Breast epithelium (tissue), 4 donors: Measurements from ENCODE around the gene PDE4D. TPM values are rescaled to one million over a fixed set of nuclear protein-coding genes. Genes with fewer than 3 reads are reported as not detected.

Experiments used
- DNase-seq, 2 donors: peaks; one replicate each; pipeline ENCODE4 v3.0.0-alpha.2; 2019; ENCODE audit warnings: low spot score in 2 of 2
- H3K27ac ChIP-seq, 2 donors: fragments of 200-600 bp; sonication (generic) in 1 of 2; one replicate each; pipeline ENCODE4 v1.5.1; 2016 to 2019; ENCODE audit warnings: mild to moderate bottlenecking in 1 of 2
- H3K27me3 ChIP-seq, 2 donors: fragments of 200-600 bp; sonication (generic) in 1 of 2; one replicate each; pipeline versions ENCODE4 v1.5.1 to v1.6.0; 2017 to 2019; ENCODE audit warnings: control low read depth in 1 of 2, mild to moderate bottlenecking in 1 of 2
- H3K36me3 ChIP-seq: fragments of 200-600 bp; one replicate; pipeline ENCODE4 v1.5.1; 2019
- H3K4me1 ChIP-seq, 2 donors: fragments of 200-600 bp; sonication (generic); one replicate each; pipeline ENCODE4 v1.5.1; 2016 to 2019; ENCODE audit warnings: control low read depth in 1 of 2
- H3K4me3 ChIP-seq, 3 donors: fragments of 200-600 bp; sonication (generic); 1 replicate in 2 of 3; 2 replicates in 1 of 3; pipeline ENCODE4 v1.5.1; 2016 to 2019; ENCODE audit warnings: mild to moderate bottlenecking in 3 of 3, moderate library complexity in 2 of 3
- H3K9me3 ChIP-seq, 2 donors: fragments of 200-600 bp; sonication (generic) in 1 of 2; one replicate each; pipeline ENCODE4 v1.5.1; 2016 to 2019; ENCODE audit warnings: control low read depth in 1 of 2
- POLR2A ChIP-seq: fragments of 450-650 bp; IDR thresholded peaks from one replicate; pipeline ENCODE4 v1.6.1; 2016; ENCODE audit warnings: antibody characterized with exemption, mild to moderate bottlenecking, moderate library complexity
- POLR2AphosphoS5 ChIP-seq, 3 donors: sonication (generic); formaldehyde crosslinking; IDR thresholded peaks; one replicate each; pipeline ENCODE4 v1.6.1; 2017; ENCODE audit warnings: antibody characterized with exemption in 3 of 3
- intact Hi-C: fragments of 100-400 bp; cut with DNase I; formaldehyde crosslinking; loops from one replicate; pipeline ENCODE4 v1.15.1; 2023; ENCODE audit warnings: low total_unique reads
- total RNA-seq, 3 donors: library from RNA; depleted of rRNA; stranded (reverse); fragments of >200 nt; gene quantifications; one replicate each; pipeline ENCODE4 v1.1.0, GENCODE V29; 2016
- TF ChIP-seq, protein P1 (sequence below), 3 donors: fragments of 450-650 bp; IDR thresholded peaks; one replicate each; pipeline ENCODE4 v1.5.1; 2016 to 2017; ENCODE audit warnings: antibody characterized with exemption in 3 of 3, mild to moderate bottlenecking in 3 of 3, moderate library complexity in 3 of 3

The PDE4D gene
- total RNA-seq, 3 donors from 2014 or later, result 14.4 to 37.4 (median 28.2) TPM

- Histone ChIP-seq H3K4me1 (no peaks in the 10 kb centered on the region), H3K4me3 (no peak overlapping the region), H3K27me3 (no peaks in the 10 kb centered on the region), H3K36me3 (no peaks in the 10 kb centered on the region), H3K9me3 (no peaks in the 10 kb centered on the region), H3K27ac (no peak overlapping the region)
- DNase-seq, result no peak
- TF ChIP-seq POLR2AphosphoS5 (IDR thresholded peaks at IDR 0.05), result no peak
- TF ChIP-seq POLR2A, result no peak
- TF ChIP-seq, protein P1, sequence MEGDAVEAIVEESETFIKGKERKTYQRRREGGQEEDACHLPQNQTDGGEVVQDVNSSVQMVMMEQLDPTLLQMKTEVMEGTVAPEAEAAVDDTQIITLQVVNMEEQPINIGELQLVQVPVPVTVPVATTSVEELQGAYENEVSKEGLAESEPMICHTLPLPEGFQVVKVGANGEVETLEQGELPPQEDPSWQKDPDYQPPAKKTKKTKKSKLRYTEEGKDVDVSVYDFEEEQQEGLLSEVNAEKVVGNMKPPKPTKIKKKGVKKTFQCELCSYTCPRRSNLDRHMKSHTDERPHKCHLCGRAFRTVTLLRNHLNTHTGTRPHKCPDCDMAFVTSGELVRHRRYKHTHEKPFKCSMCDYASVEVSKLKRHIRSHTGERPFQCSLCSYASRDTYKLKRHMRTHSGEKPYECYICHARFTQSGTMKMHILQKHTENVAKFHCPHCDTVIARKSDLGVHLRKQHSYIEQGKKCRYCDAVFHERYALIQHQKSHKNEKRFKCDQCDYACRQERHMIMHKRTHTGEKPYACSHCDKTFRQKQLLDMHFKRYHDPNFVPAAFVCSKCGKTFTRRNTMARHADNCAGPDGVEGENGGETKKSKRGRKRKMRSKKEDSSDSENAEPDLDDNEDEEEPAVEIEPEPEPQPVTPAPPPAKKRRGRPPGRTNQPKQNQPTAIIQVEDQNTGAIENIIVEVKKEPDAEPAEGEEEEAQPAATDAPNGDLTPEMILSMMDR (IDR thresholded peaks at IDR 0.05), result no peak
- intact Hi-C loops, result no loop called here
These were observed 635.8 kb downstream of the PDE4D start for GRCh38 chr5:59257488-59258400.

DNA sequence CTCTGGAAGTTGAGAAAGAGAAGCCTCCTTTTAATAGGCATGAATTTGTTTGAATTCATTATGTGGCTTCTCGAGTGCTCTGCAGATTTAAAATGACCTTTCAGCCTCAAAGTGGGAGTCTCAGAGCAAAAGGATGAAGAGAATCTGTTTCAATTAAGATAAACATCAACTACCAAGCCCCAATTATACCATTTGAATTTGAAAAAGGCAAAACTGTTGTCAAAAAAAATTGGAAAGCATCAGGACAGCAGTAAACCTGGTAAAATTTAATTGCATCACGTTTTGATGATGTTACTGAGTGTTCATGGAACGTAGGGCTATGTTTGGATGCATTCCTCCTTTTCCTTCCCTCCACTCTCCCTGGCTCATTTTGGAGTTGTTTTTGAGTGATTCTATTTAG, 637.2 kb downstream of the PDE4D start:
- H3K4me1 ChIP-seq, result no peaks in the 10 kb centered on the region
- intact Hi-C loops, result no loop called here

DNA sequence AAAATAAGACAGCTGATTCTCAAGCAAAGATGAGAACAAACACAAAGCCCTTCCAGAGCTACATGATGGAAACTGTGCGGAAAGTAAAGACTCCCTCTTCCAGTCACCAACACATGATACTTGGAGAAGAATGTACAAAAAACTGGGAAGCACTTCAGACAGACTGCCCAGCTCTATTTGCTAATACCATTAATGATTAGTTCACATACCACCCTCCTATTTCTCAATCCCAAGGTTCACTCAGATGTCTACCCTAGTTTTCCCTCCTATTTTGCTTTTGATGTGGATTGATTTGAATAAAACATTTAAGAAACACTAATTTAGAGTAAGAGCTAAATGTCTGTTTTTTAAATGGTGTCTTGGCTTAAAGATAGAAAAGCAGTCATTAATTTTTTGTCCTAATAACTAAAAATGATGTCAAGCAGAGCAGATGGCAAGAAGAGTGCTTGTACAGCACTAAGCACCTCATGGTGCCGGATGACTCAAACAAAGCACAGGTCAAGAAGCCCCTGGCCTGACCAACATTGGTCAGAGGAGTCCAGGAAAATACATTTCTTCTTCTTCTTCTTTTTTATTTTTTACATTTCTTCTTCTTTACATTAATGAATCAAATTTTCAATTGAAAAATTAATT, 639.4 kb downstream of the PDE4D start:
- Histone ChIP-seq H3K27me3 (no peaks in the 10 kb centered on the region), H3K9me3 (no peaks in the 10 kb centered on the region), H3K4me1 (no peaks in the 10 kb centered on the region), H3K36me3 (no peaks in the 10 kb centered on the region), H3K27ac (no peak overlapping the region), H3K4me3 (no peak overlapping the region)
- intact Hi-C loops, result no loop called here
- TF ChIP-seq POLR2AphosphoS5 (IDR thresholded peaks at IDR 0.05) (no peak), POLR2A (no peak)
- TF ChIP-seq, protein P1 (IDR thresholded peaks at IDR 0.05), result no peak
- no peak for DNase-seq

More for the DNA sequence above, 637.2 kb downstream of the PDE4D start:
- Histone ChIP-seq H3K36me3 (no peaks in the 10 kb centered on the region), H3K9me3 (no peaks in the 10 kb centered on the region), H3K4me3 (no peak overlapping the region), H3K27ac (no peak overlapping the region), H3K27me3 (no peaks in the 10 kb centered on the region)
- DNase-seq, result no peak
- TF ChIP-seq POLR2A (no peak), POLR2AphosphoS5 (IDR thresholded peaks at IDR 0.05) (no peak)
- TF ChIP-seq, protein P1 (IDR thresholded peaks at IDR 0.05), result no peak

GRCh38 chr5:59253625-59254024, 639.9 kb downstream of the PDE4D start:
- Histone ChIP-seq H3K36me3 (no peaks in the 10 kb centered on the region), H3K9me3 (no peaks in the 10 kb centered on the region), H3K4me1 (no peaks in the 10 kb centered on the region), H3K4me3 (no peak overlapping the region), H3K27ac (no peak overlapping the region), H3K27me3 (no peaks in the 10 kb centered on the region)
- intact Hi-C loops, result no loop called here
- DNase-seq, result no peak
- TF ChIP-seq, protein P1 (IDR thresholded peaks at IDR 0.05), result no peak
- TF ChIP-seq POLR2AphosphoS5 (IDR thresholded peaks at IDR 0.05), result no peak
- TF ChIP-seq POLR2A, result no peak

GRCh38 chr5:59251627-59252026, 641.9 kb downstream of the PDE4D start:
- Histone ChIP-seq H3K4me3 (no peak overlapping the region), H3K36me3 (no peaks in the 10 kb centered on the region), H3K9me3 (no peaks in the 10 kb centered on the region), H3K27me3 (no peaks in the 10 kb centered on the region), H3K4me1 (no peaks in the 10 kb centered on the region), H3K27ac (no peak overlapping the region)
- no peak for TF ChIP-seq POLR2A
- TF ChIP-seq, protein P1 (IDR thresholded peaks at IDR 0.05), result no peak
- TF ChIP-seq POLR2AphosphoS5 (IDR thresholded peaks at IDR 0.05), result no peak
- DNase-seq, result no peak
- intact Hi-C loops, result no loop called here
